Measurements from ENCODE around the gene PLA2G4B. TPM values are rescaled to one million over a fixed set of nuclear protein-coding genes. Genes with fewer than 3 reads are reported as not detected.

PLA2G4B gene
- total RNA-seq, 2 donors from 2014 or later, result 6.9 to 10.1 TPM

- peaks cover 13% of the 10 kb centered on the region for H3K36me3 Mint-ChIP-seq (ENCODE audit: low read depth)
- 86% methylated on average over 12 to 24 of the region's 24 CpGs for WGBS, 2 experiments (ENCODE audit: insufficient coverage in 1 of 2, insufficient read length in 1 of 2)
- Histone ChIP-seq H3K4me1 (ENCODE audit: control insufficient read depth, insufficient read depth, low read length) (peaks cover 18% of the 10 kb centered on the region), H3K9ac (ENCODE audit: extremely low read depth, low read length, poor library complexity, severe bottlenecking) (no peak overlapping the region), H3K27ac (ENCODE audit: low read depth, low read length) (no peak overlapping the region), H3K9me3 (ENCODE audit: control insufficient read depth, low read length) (no peaks in the 10 kb centered on the region), H3K36me3 (ENCODE audit: control insufficient read depth, insufficient read depth, low read length) (peaks cover 8% of the 10 kb centered on the region), H3K4me3 (ENCODE audit: low read length) (no peak overlapping the region), H3K27me3 (ENCODE audit: control insufficient read depth, insufficient read depth, low read length, poor library complexity, severe bottlenecking) (no peaks in the 10 kb centered on the region)
- no peak overlapping the region for H3K4me3 Mint-ChIP-seq
- no peak for TF ChIP-seq CTCF (conservative IDR thresholded peaks at IDR 0.05)
- H3K4me1 Mint-ChIP-seq, result peaks cover 28% of the 10 kb centered on the region
- peak; percentile 78 for DNase-seq
- H3K27ac Mint-ChIP-seq, result peak overlapping the region; percentile 30
- no peaks in the 10 kb centered on the region for H3K27me3 Mint-ChIP-seq (ENCODE audit: insufficient read depth)
- H3K9me3 Mint-ChIP-seq, result no peaks in the 10 kb centered on the region
Observed at GRCh38 chr15:41894791-41895463, 56.3 kb downstream of the PLA2G4B start.

GRCh38 chr15:41895491-41895890 lies 56.8 kb downstream of the PLA2G4B start:
- no peak overlapping the region for H3K27ac ChIP-seq (ENCODE audit: low read depth, low read length)
- H3K27me3 Mint-ChIP-seq (ENCODE audit: insufficient read depth), result no peaks in the 10 kb centered on the region
- peaks cover 13% of the 10 kb centered on the region for H3K4me1 ChIP-seq (ENCODE audit: control insufficient read depth, insufficient read depth, low read length)
- TF ChIP-seq CTCF (conservative IDR thresholded peaks at IDR 0.05), result no peak
- H3K27me3 ChIP-seq (ENCODE audit: control insufficient read depth, insufficient read depth, low read length, poor library complexity, severe bottlenecking), result no peaks in the 10 kb centered on the region
- H3K27ac Mint-ChIP-seq, result peak overlapping the region; percentile 30
- H3K9ac ChIP-seq (ENCODE audit: extremely low read depth, low read length, poor library complexity, severe bottlenecking), result no peak overlapping the region
- 93 to 97% methylated on average over 9 to 11 of the region's 11 CpGs for WGBS, 2 experiments (ENCODE audit: insufficient coverage in 1 of 2, insufficient read length in 1 of 2)
- H3K4me3 ChIP-seq (ENCODE audit: low read length), result no peak overlapping the region
- H3K9me3 ChIP-seq (ENCODE audit: control insufficient read depth, low read length), result no peaks in the 10 kb centered on the region
- H3K4me1 Mint-ChIP-seq, result peaks cover 25% of the 10 kb centered on the region
- peaks cover 11% of the 10 kb centered on the region for H3K36me3 ChIP-seq (ENCODE audit: control insufficient read depth, insufficient read depth, low read length)
- no peak for DNase-seq
- peaks cover 16% of the 10 kb centered on the region for H3K36me3 Mint-ChIP-seq (ENCODE audit: low read depth)
- no peak overlapping the region for H3K4me3 Mint-ChIP-seq
- H3K9me3 Mint-ChIP-seq, result no peaks in the 10 kb centered on the region

GRCh38 chr15:41895957-41896356 lies 57.3 kb downstream of the PLA2G4B start:
- WGBS, 2 experiments (ENCODE audit: insufficient coverage in 1 of 2, insufficient read length in 1 of 2), result 97 to 100% methylated on average over 1 of the region's 1 CpG
- peaks cover 19% of the 10 kb centered on the region for H3K36me3 Mint-ChIP-seq (ENCODE audit: low read depth)
- no peak overlapping the region for H3K27ac Mint-ChIP-seq
- peaks cover 20% of the 10 kb centered on the region for H3K4me1 Mint-ChIP-seq
- no peaks in the 10 kb centered on the region for H3K27me3 ChIP-seq (ENCODE audit: control insufficient read depth, insufficient read depth, low read length, poor library complexity, severe bottlenecking)
- no peaks in the 10 kb centered on the region for H3K9me3 Mint-ChIP-seq
- no peak overlapping the region for H3K4me3 ChIP-seq (ENCODE audit: low read length)
- H3K9ac ChIP-seq (ENCODE audit: extremely low read depth, low read length, poor library complexity, severe bottlenecking), result no peak overlapping the region
- H3K36me3 ChIP-seq (ENCODE audit: control insufficient read depth, insufficient read depth, low read length), result peaks cover 14% of the 10 kb centered on the region
- no peaks in the 10 kb centered on the region for H3K9me3 ChIP-seq (ENCODE audit: control insufficient read depth, low read length)
- no peak overlapping the region for H3K27ac ChIP-seq (ENCODE audit: low read depth, low read length)
- DNase-seq, result no peak
- H3K4me3 Mint-ChIP-seq, result no peak overlapping the region
- TF ChIP-seq CTCF (conservative IDR thresholded peaks at IDR 0.05), result no peak
- H3K27me3 Mint-ChIP-seq (ENCODE audit: insufficient read depth), result no peaks in the 10 kb centered on the region
- peaks cover 9% of the 10 kb centered on the region for H3K4me1 ChIP-seq (ENCODE audit: control insufficient read depth, insufficient read depth, low read length)
